Tibial nerve (tissue), 3 donors: ENCODE results near the gene EXOSC7.

Experiments
- POLR2A ChIP-seq, 2 donors: fragments of 450-650 bp; IDR thresholded peaks; one replicate each; pipeline ENCODE4 v1.6.1; 2017; ENCODE audit warnings: antibody characterized with exemption in 2 of 2, mild to moderate bottlenecking in 2 of 2, moderate library complexity in 2 of 2
- TF ChIP-seq, protein P1 (sequence below), 5 experiments: fragments of 200-600 bp in 3 of 5; fragments of 450-650 bp in 2 of 5; sonication (generic) in 3 of 5; IDR thresholded peaks; one replicate each; pipeline ENCODE4 v1.5.1; 2016 to 2019; ENCODE audit warnings: antibody characterized with exemption in 5 of 5, mild to moderate bottlenecking in 3 of 5, moderate library complexity in 2 of 5

DNA sequence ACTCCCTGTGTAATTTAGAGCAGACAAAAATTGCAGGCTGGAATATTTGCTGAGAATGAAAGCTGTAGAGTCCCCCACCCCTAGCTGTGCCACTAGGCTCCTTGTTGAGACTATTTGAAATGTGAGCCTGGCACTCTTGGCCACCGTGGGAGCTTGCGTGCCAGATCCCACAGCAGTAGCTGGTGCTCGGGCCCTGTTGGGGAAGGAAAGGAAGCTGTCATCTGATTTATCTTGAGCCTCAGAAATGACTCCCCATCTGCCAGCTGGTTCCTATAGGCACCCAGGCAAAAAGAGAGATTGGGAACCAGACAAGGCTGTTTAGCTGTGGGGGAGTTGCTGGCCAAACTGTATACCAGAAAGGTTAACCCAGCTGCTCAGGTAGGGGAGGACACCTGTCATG lies 26.7 kb downstream of the EXOSC7 start:
- no peak for TF ChIP-seq POLR2A (IDR thresholded peaks at IDR 0.05)
- TF ChIP-seq, protein P1, sequence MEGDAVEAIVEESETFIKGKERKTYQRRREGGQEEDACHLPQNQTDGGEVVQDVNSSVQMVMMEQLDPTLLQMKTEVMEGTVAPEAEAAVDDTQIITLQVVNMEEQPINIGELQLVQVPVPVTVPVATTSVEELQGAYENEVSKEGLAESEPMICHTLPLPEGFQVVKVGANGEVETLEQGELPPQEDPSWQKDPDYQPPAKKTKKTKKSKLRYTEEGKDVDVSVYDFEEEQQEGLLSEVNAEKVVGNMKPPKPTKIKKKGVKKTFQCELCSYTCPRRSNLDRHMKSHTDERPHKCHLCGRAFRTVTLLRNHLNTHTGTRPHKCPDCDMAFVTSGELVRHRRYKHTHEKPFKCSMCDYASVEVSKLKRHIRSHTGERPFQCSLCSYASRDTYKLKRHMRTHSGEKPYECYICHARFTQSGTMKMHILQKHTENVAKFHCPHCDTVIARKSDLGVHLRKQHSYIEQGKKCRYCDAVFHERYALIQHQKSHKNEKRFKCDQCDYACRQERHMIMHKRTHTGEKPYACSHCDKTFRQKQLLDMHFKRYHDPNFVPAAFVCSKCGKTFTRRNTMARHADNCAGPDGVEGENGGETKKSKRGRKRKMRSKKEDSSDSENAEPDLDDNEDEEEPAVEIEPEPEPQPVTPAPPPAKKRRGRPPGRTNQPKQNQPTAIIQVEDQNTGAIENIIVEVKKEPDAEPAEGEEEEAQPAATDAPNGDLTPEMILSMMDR (IDR thresholded peaks at IDR 0.05) = no peak
